SK-N-SH treated with all-trans-retinoic acid at 6 μM for 48 hours (cell line): ENCODE results near the gene NT5C.

Source experiments
- ATAC-seq: fragments of 200-7000 bp; cut with Tn5 transposase; 3 replicates; pipeline ENCODE4 v1.9.1; 2020; ENCODE audit warnings: mild to moderate bottlenecking, moderate library complexity
- ARNTL ChIP-seq: fragments of 450-650 bp; formaldehyde crosslinking; IDR thresholded peaks from 2 replicates; pipeline ENCODE4 v1.5.0; 2020; ENCODE audit warnings: low read depth, mild to moderate bottlenecking, moderate library complexity, borderline replicate concordance
- BACH2 ChIP-seq: fragments of 250-450 bp; sonication (Bioruptor Pico); IDR thresholded peaks from 2 replicates; pipeline ENCODE4 v1.9.0; 2021; ENCODE audit warnings: mild to moderate bottlenecking, borderline replicate concordance
- CSDC2 ChIP-seq: fragments of 250-450 bp; sonication (Bioruptor Pico); IDR thresholded peaks from 2 replicates; pipeline ENCODE4 v1.5.0; 2020; ENCODE audit warnings: mild to moderate bottlenecking, moderate library complexity
- CSRNP3 ChIP-seq: fragments of 250-450 bp; sonication (Bioruptor Pico); IDR thresholded peaks from 2 replicates; pipeline ENCODE4 v1.5.1; 2021; ENCODE audit warnings: mild to moderate bottlenecking, moderate library complexity
- GLIS3 ChIP-seq: fragments of 250-450 bp; sonication (Bioruptor Pico); IDR thresholded peaks from 2 replicates; pipeline ENCODE4 v1.5.0; 2020; ENCODE audit warnings: mild to moderate bottlenecking, moderate library complexity
- ISL1 ChIP-seq: fragments of 250-450 bp; sonication (Bioruptor Pico); IDR thresholded peaks from 2 replicates; pipeline ENCODE4 v2.1.2; 2022; ENCODE audit warnings: mild to moderate bottlenecking, moderate library complexity
- PATZ1 ChIP-seq: fragments of 250-450 bp; sonication (Bioruptor Pico); IDR thresholded peaks from 2 replicates; pipeline ENCODE4 v1.8.0; 2020; ENCODE audit warnings: mild to moderate bottlenecking, moderate library complexity, borderline replicate concordance
- PPARA ChIP-seq: fragments of 250-450 bp; sonication (Bioruptor Pico); IDR thresholded peaks from 2 replicates; pipeline ENCODE4 v1.5.0; 2020; ENCODE audit warnings: mild to moderate bottlenecking, borderline replicate concordance
- RARB ChIP-seq: fragments of 250-450 bp; sonication (Bioruptor Pico); IDR thresholded peaks from 2 replicates; pipeline ENCODE4 v1.8.0; 2021; ENCODE audit warnings: mild to moderate bottlenecking, moderate library complexity
- SNAI2 ChIP-seq: fragments of 250-450 bp; sonication (Bioruptor Pico); IDR thresholded peaks from 2 replicates; pipeline ENCODE4 v1.5.0; 2020; ENCODE audit warnings: mild to moderate bottlenecking, moderate library complexity
- TOX ChIP-seq: fragments of 250-450 bp; sonication (Bioruptor Pico); IDR thresholded peaks from 2 replicates; pipeline ENCODE4 v1.8.0; 2021; ENCODE audit warnings: mild to moderate bottlenecking, moderate library complexity, borderline replicate concordance
- ZC3H10 ChIP-seq: fragments of 250-450 bp; sonication (Bioruptor Pico); IDR thresholded peaks from 2 replicates; pipeline ENCODE4 v1.5.1; 2021; ENCODE audit warnings: mild to moderate bottlenecking, moderate library complexity
- ZNF8 ChIP-seq: fragments of 450-650 bp; formaldehyde crosslinking; IDR thresholded peaks from 2 replicates; pipeline ENCODE4 v1.5.0; 2020; ENCODE audit warnings: mild to moderate bottlenecking, moderate library complexity
- TF ChIP-seq, protein P1 (sequence below): fragments of 250-450 bp; sonication (Bioruptor Pico); IDR thresholded peaks from 2 replicates; pipeline ENCODE4 v1.8.0; 2021; ENCODE audit warnings: low read depth, mild to moderate bottlenecking, moderate library complexity, borderline replicate concordance
- TF ChIP-seq, protein P2 (sequence below): fragments of 250-450 bp; sonication (Bioruptor Pico); IDR thresholded peaks from 2 replicates; pipeline ENCODE4 v1.5.0; 2020; ENCODE audit warnings: mild to moderate bottlenecking, moderate library complexity

NT5C gene

DNA sequence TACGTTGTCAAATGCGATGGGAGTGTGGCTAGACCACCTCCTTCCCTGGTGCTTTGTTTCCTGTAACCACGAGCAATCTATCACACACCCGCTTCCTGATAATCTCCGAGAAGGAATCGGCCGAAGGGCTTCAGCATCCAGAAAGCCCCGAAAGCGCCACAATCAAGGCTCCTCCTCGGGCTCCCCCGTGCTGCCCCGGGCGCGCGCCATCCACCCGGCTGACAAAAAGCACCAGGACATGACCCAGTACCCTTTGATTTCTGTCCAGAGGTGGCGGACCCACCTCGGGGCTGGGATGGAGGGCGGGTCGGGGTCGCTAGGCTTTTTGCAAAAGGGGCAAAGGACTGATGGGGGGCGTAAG lies 22.5 kb downstream of the NT5C start (continued):
- TF ChIP-seq PATZ1 (CRISPR knock-in tag) (no peak), TOX (CRISPR knock-in tag) (no peak), SNAI2 (CRISPR knock-in tag) (no peak), ISL1 (CRISPR knock-in tag) (no peak), CSRNP3 (no peak)

GRCh38 chr17:75108193-75108592 lies 23.3 kb downstream of the NT5C start:
- TF ChIP-seq RARB (CRISPR knock-in tag) (no peak), BACH2 (CRISPR knock-in tag) (no peak), SNAI2 (CRISPR knock-in tag) (no peak), ZC3H10 (CRISPR knock-in tag) (no peak), CSRNP3 (no peak), TOX (CRISPR knock-in tag) (no peak), PATZ1 (CRISPR knock-in tag) (no peak), ZNF8 (CRISPR knock-in tag) (no peak), PPARA (no peak), ARNTL (no peak), CSDC2 (CRISPR knock-in tag) (no peak), GLIS3 (CRISPR knock-in tag) (no peak)
- TF ChIP-seq, protein P1, sequence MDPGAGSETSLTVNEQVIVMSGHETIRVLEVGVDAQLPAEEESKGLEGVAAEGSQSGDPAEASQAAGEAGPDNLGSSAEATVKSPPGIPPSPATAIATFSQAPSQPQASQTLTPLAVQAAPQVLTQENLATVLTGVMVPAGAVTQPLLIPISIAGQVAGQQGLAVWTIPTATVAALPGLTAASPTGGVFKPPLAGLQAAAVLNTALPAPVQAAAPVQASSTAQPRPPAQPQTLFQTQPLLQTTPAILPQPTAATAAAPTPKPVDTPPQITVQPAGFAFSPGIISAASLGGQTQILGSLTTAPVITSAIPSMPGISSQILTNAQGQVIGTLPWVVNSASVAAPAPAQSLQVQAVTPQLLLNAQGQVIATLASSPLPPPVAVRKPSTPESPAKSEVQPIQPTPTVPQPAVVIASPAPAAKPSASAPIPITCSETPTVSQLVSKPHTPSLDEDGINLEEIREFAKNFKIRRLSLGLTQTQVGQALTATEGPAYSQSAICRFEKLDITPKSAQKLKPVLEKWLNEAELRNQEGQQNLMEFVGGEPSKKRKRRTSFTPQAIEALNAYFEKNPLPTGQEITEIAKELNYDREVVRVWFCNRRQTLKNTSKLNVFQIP (CRISPR knock-in tag): no peak
- TF ChIP-seq, protein P2, sequence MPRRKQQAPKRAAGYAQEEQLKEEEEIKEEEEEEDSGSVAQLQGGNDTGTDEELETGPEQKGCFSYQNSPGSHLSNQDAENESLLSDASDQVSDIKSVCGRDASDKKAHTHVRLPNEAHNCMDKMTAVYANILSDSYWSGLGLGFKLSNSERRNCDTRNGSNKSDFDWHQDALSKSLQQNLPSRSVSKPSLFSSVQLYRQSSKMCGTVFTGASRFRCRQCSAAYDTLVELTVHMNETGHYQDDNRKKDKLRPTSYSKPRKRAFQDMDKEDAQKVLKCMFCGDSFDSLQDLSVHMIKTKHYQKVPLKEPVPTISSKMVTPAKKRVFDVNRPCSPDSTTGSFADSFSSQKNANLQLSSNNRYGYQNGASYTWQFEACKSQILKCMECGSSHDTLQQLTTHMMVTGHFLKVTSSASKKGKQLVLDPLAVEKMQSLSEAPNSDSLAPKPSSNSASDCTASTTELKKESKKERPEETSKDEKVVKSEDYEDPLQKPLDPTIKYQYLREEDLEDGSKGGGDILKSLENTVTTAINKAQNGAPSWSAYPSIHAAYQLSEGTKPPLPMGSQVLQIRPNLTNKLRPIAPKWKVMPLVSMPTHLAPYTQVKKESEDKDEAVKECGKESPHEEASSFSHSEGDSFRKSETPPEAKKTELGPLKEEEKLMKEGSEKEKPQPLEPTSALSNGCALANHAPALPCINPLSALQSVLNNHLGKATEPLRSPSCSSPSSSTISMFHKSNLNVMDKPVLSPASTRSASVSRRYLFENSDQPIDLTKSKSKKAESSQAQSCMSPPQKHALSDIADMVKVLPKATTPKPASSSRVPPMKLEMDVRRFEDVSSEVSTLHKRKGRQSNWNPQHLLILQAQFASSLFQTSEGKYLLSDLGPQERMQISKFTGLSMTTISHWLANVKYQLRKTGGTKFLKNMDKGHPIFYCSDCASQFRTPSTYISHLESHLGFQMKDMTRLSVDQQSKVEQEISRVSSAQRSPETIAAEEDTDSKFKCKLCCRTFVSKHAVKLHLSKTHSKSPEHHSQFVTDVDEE: no peak
- no peak for ATAC-seq

DNA sequence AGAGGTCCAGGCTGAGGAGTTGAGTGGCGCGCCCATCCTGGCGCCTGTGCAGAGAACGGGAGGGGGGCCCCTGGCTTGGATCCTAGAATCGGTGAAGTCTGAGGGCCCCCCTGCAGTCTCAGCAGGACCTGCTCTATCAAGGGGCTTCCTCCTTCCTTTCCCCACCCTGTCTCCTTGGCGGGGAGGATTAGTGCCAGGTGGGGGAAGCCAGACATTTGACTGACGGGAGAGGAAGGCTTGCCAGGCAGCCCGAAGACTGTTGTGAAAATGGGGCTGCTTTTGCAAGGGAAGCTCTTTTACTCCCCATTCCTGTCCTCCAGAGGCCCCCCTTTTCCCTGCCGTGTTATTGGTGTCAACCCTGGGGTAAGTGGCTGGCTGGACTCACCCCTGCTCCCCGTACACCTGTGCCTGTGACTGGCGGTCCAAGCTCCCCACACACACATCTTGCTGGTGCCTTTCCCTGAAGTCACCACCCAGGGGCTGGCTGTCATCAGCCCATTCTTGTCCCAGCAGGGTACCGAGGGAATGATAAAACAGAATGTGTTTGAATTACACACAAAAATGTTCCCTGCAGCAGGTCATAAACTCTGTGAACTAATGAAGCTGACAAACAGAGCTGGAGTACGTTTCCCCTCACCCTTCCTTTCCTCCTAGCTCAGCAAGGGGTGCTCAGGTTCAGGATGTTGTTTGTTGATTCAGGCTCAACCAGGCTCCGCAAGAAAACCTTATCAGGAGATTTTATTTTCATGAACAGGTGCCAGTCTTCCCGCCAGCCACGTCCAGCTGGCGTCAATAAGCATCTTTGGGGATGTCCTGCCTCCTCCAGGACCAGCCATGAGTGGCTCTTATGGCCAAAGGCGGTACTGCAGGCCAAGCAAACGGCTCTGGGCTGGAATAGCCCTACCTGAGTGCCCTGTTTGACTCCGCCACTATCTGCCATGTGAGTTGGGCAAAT lies 26.1 kb downstream of the NT5C start:
- TF ChIP-seq TOX (CRISPR knock-in tag): no peak
- TF ChIP-seq PATZ1 (CRISPR knock-in tag): no peak
- TF ChIP-seq ISL1 (CRISPR knock-in tag): no peak
- TF ChIP-seq, protein P2: no peak
- peak; percentile 84; the same call in 1 of the 2 replicates for TF ChIP-seq SNAI2 (CRISPR knock-in tag)
- ATAC-seq: peak; percentile 86
